HEK293 (cell line): ENCODE results near the gene PSD4.

ENCODE experiments used
- ZNF248 ChIP-seq: fragments of 450-650 bp; formaldehyde crosslinking; IDR thresholded peaks from 2 replicates; pipeline ENCODE4 v1.5.1; 2017; ENCODE audit warnings: missing biosample characterization, missing genetic modification characterization
- ZNF76 ChIP-seq: fragments of 450-650 bp; formaldehyde crosslinking; IDR thresholded peaks from 2 replicates; pipeline ENCODE4; 2016; ENCODE audit warnings: low read depth, missing biosample characterization, missing genetic modification characterization, borderline replicate concordance
- TF ChIP-seq, protein P1 (sequence below): fragments of 450-650 bp; formaldehyde crosslinking; IDR thresholded peaks from 2 replicates; pipeline ENCODE4 v1.5.1; 2016; ENCODE audit warnings: missing biosample characterization, missing genetic modification characterization
- TF ChIP-seq, protein P2 (sequence below): fragments of 450-650 bp; formaldehyde crosslinking; IDR thresholded peaks from 2 replicates; pipeline ENCODE4 v1.5.1; 2016; ENCODE audit warnings: missing biosample characterization, missing genetic modification characterization

DNA sequence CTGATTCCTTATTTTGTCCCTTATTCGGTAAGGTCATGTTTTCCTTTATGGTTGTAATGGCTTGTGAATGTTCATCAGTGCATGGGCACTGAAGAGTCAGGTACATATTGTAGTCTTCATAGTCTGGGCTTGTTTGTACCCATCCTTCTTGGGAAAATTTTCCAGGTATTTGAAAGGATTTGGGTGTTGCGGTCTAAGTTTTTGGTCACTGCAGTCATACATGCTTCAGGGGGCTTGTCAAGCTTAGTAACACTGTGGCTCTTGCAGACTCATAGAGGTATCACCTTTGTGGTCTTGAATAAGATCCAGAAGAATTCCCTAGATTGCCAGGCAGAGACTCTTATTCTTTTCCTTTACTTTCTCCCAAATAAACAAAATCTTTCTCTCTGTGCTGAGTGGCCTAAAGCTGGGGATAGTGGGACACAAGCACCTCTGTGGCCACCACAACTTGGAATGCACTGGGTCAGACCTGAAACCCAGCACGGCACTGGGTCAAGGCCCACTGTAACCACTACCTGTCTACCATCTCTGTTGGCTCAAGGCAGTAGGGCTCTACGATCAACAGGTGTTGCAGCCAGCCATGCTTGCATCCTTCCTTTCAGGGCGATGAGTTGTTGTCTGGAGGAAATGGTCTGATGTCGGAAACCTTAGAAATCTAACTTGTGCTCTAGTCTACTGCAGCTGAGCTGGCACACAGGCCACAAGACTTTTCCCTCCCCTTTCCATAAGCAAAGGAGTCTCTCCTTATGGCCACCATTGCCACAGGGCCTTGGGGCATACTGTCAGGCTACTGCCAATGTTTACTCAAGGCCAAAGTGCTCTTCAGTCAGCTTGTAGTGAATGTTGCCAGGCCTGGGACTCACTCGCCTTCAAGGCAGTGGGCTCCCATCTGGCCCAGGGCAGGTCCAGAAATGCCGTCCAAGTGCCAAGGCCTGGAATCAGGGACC, 24.9 kb upstream of the PSD4 start:
- TF ChIP-seq, protein P1, sequence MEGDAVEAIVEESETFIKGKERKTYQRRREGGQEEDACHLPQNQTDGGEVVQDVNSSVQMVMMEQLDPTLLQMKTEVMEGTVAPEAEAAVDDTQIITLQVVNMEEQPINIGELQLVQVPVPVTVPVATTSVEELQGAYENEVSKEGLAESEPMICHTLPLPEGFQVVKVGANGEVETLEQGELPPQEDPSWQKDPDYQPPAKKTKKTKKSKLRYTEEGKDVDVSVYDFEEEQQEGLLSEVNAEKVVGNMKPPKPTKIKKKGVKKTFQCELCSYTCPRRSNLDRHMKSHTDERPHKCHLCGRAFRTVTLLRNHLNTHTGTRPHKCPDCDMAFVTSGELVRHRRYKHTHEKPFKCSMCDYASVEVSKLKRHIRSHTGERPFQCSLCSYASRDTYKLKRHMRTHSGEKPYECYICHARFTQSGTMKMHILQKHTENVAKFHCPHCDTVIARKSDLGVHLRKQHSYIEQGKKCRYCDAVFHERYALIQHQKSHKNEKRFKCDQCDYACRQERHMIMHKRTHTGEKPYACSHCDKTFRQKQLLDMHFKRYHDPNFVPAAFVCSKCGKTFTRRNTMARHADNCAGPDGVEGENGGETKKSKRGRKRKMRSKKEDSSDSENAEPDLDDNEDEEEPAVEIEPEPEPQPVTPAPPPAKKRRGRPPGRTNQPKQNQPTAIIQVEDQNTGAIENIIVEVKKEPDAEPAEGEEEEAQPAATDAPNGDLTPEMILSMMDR (tag by site-specific recombination) = no peak
- TF ChIP-seq ZNF248 = no peak
- TF ChIP-seq, protein P2, sequence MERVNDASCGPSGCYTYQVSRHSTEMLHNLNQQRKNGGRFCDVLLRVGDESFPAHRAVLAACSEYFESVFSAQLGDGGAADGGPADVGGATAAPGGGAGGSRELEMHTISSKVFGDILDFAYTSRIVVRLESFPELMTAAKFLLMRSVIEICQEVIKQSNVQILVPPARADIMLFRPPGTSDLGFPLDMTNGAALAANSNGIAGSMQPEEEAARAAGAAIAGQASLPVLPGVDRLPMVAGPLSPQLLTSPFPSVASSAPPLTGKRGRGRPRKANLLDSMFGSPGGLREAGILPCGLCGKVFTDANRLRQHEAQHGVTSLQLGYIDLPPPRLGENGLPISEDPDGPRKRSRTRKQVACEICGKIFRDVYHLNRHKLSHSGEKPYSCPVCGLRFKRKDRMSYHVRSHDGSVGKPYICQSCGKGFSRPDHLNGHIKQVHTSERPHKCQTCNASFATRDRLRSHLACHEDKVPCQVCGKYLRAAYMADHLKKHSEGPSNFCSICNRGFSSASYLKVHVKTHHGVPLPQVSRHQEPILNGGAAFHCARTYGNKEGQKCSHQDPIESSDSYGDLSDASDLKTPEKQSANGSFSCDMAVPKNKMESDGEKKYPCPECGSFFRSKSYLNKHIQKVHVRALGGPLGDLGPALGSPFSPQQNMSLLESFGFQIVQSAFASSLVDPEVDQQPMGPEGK (tag by site-specific recombination) = no peak
- TF ChIP-seq ZNF76 (tag by site-specific recombination) = no peak
